SK-N-SH (cell line): ENCODE data around the gene PPP1R1C. TPM values are rescaled to one million over a fixed set of nuclear protein-coding genes. Genes with fewer than 3 reads are reported as not detected.

Source experiments
- CTCF ChIA-PET: fragments of 300-600, 350-600 bp; formaldehyde crosslinking; extraction: SDS; loops from one replicate; lab custom pipeline; 2021; lab: Yijun Ruan, JAX
- POLR2A ChIA-PET: fragments of 350-600 bp; sonication (Branson Sonifier 250); formaldehyde crosslinking; extraction: SDS; loops from one replicate; lab custom pipeline; 2020; ENCODE audit warnings: antibody characterized with exemption, inconsistent platforms; lab: Yijun Ruan, JAX
- DNase-seq: peaks from one replicate; pipeline ENCODE4 v3.0.0; 2012
- H2AFZ ChIP-seq: fragments of 200-600 bp; sonication (generic); 2 replicates; pipeline ENCODE4 v1.8.1; 2016; ENCODE audit warnings: antibody characterized with exemption, mild to moderate bottlenecking, low read depth
- H3F3A ChIP-seq: fragments of 200-600 bp; sonication (generic); replicated peaks from 2 replicates; pipeline ENCODE3; 2016; ENCODE audit warnings: antibody characterized with exemption, mild to moderate bottlenecking; ENCODE audit not compliant: insufficient read depth
- H3K27ac ChIP-seq, 2 experiments: fragments of 200-500 bp in 1 of 2; fragments of 200-600 bp in 1 of 2; sonication (Bioruptor generic) in 1 of 2; sonication (generic), shearing (Covaris generic) in 1 of 2; 2 replicates each; pipeline versions ENCODE4 v1.5.1 to v1.6.1; 2014 to 2016; ENCODE audit warnings: low read depth in 2 of 2, inconsistent platforms in 1 of 2, low read length in 1 of 2, mild to moderate bottlenecking in 1 of 2, mixed read lengths in 1 of 2
- H3K27me3 ChIP-seq: fragments of 200-600 bp; sonication (generic), shearing (Covaris generic); 2 replicates; pipeline ENCODE4 v1.6.1; 2016; ENCODE audit warnings: mixed run types; ENCODE audit not compliant: insufficient read depth
- H3K36me3 ChIP-seq, 2 experiments: fragments of 200-500 bp in 1 of 2; fragments of 200-600 bp in 1 of 2; sonication (Bioruptor generic) in 1 of 2; sonication (generic) in 1 of 2; replicated peaks in 1 of 2; 2 replicates each; pipeline versions ENCODE3 to v1.5.1; 2014 to 2016; ENCODE audit warnings: low read length in 1 of 2, mild to moderate bottlenecking in 1 of 2; ENCODE audit not compliant: insufficient read depth in 2 of 2, control insufficient read depth in 1 of 2
- H3K4me1 ChIP-seq, 2 experiments: fragments of 200-500 bp in 1 of 2; fragments of 200-600 bp in 1 of 2; sonication (Bioruptor generic) in 1 of 2; sonication (generic), shearing (Covaris generic) in 1 of 2; 2 replicates each; pipeline versions ENCODE4 v1.5.1 to v1.6.1; 2014 to 2016; ENCODE audit warnings: low read depth in 1 of 2, low read length in 1 of 2, mixed run types in 1 of 2; ENCODE audit not compliant: insufficient read depth in 2 of 2, control insufficient read depth in 1 of 2
- H3K4me2 ChIP-seq: fragments of 200-600 bp; sonication (generic), shearing (Covaris generic); 2 replicates; pipeline ENCODE4 v1.6.1; 2017; ENCODE audit warnings: mixed run types
- H3K4me3 ChIP-seq, 2 experiments: fragments of 200-500 bp in 1 of 2; fragments of 200-600 bp in 1 of 2; sonication (Bioruptor generic) in 1 of 2; sonication (generic), shearing (Covaris generic) in 1 of 2; 2 replicates each; pipeline versions ENCODE4 v1.5.1 to v1.8.1; 2014 to 2016; ENCODE audit warnings: low read depth in 2 of 2, inconsistent platforms in 1 of 2, low read length in 1 of 2, mild to moderate bottlenecking in 1 of 2, mixed read lengths in 1 of 2, moderate library complexity in 1 of 2
- H3K79me2 ChIP-seq: fragments of 200-600 bp; sonication (generic); 2 replicates; pipeline ENCODE4 v1.8.1; 2017; ENCODE audit warnings: mild to moderate bottlenecking; ENCODE audit not compliant: insufficient read depth
- H3K9ac ChIP-seq: fragments of 200-600 bp; sonication (generic); 2 replicates; pipeline ENCODE4 v1.6.1; 2017; ENCODE audit warnings: mixed run types
- H3K9me2 ChIP-seq: fragments of 200-600 bp; sonication (generic); 2 replicates; pipeline ENCODE4 v1.6.1; 2017; ENCODE audit warnings: mixed run types
- H3K9me3 ChIP-seq: fragments of 200-600 bp; sonication (generic); 2 replicates; pipeline ENCODE4 v1.6.1; 2017; ENCODE audit warnings: mixed run types, mild to moderate bottlenecking, moderate library complexity
- H4K20me1 ChIP-seq: fragments of 200-600 bp; sonication (generic); 2 replicates; pipeline ENCODE4 v1.6.1; 2017; ENCODE audit warnings: mild to moderate bottlenecking, mixed run types; ENCODE audit not compliant: insufficient read depth
- ELF1 ChIP-seq: IDR thresholded peaks from 2 replicates; pipeline ENCODE4 v1.4.0; 2012
- MEF2A ChIP-seq: IDR thresholded peaks from 2 replicates; pipeline ENCODE4 v1.4.0; 2012; ENCODE audit warnings: low read depth, borderline replicate concordance
- MXI1 ChIP-seq: IDR thresholded peaks from 2 replicates; pipeline ENCODE4 v1.6.1; 2012; ENCODE audit warnings: mild to moderate bottlenecking, low read depth, low read length, improper control_type of control experiment
- NRF1 ChIP-seq: IDR thresholded peaks from 2 replicates; pipeline ENCODE4 v1.6.1; 2012; ENCODE audit warnings: low read depth, mild to moderate bottlenecking, low read length
- POLR2AphosphoS5 ChIP-seq: IDR thresholded peaks from 2 replicates; pipeline ENCODE4 v1.6.1; 2012; ENCODE audit warnings: low read depth, low read length
- RXRA ChIP-seq: IDR thresholded peaks from 2 replicates; pipeline ENCODE4 v1.4.0; 2012; ENCODE audit warnings: low read depth, mild to moderate bottlenecking, borderline replicate concordance
- SMC3 ChIP-seq: IDR thresholded peaks from 2 replicates; pipeline ENCODE4 v1.6.1; 2012; ENCODE audit warnings: low read depth, low read length, improper control_type of control experiment
- TAF1 ChIP-seq: IDR thresholded peaks from 2 replicates; pipeline ENCODE4 v1.6.1; 2012; ENCODE audit warnings: low read depth, mild to moderate bottlenecking, low read length, moderate library complexity, borderline replicate concordance
- TCF12 ChIP-seq: IDR thresholded peaks from 2 replicates; pipeline ENCODE4 v1.4.0; 2012
- YY1 ChIP-seq: IDR thresholded peaks from 2 replicates; pipeline ENCODE4 v1.4.0; 2012; ENCODE audit warnings: low read depth, mild to moderate bottlenecking
- WGBS: methylation state at CpG from one replicate; pipeline ENCODE4 v1.1.6; 2017; ENCODE audit warnings: low lambda C conversion rate; 5-methylcytosine and 5-hydroxymethylcytosine counted together
- polyA plus RNA-seq, 3 experiments: library from polyadenylated mRNA; depleted of rRNA; stranded (reverse); fragments of >200 nt; gene quantifications; 2 replicates each; pipeline ENCODE4 v1.2.3, GENCODE V29; 2012
- TF ChIP-seq, protein P1 (sequence below): fragments of 200-600 bp; sonication (generic); IDR thresholded peaks from 2 replicates; pipeline ENCODE4 v1.6.1; 2017; ENCODE audit warnings: antibody characterized with exemption, mild to moderate bottlenecking, moderate library complexity
- TF ChIP-seq, protein P2 (sequence below): fragments of 150-350 bp; IDR thresholded peaks from 2 replicates; pipeline ENCODE4 v1.6.1; 2017; ENCODE audit warnings: antibody characterized with exemption, low read length, low read depth, borderline replicate concordance
- TF ChIP-seq, protein P3 (sequence below): IDR thresholded peaks from 2 replicates; pipeline ENCODE4 v1.4.0; 2012; ENCODE audit warnings: low read depth

PPP1R1C gene
- polyA plus RNA-seq, 1 of the 3 experiments (the other 2 are of a cell fraction), result 0.41 TPM

DNA sequence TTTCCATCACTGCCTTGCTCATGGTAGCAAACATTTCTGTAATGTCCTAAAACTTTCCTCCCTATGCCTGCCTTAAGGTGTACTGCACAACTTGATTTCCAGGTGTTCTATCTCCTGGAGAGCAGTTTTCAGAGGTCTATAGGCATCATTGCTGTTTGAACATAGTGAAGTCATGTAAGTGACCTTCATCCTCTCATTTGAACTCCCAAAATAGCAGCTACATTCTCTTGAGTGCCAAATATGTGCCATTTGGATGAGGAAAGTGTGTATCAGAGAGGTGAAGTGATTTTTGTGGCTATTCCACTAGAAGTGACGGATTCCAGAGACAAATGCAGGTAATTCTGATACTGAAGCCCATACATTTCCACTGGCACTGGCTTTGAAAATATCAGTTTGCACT is 3.4 kb downstream of the PPP1R1C start (continued):
- TF ChIP-seq, protein P1, sequence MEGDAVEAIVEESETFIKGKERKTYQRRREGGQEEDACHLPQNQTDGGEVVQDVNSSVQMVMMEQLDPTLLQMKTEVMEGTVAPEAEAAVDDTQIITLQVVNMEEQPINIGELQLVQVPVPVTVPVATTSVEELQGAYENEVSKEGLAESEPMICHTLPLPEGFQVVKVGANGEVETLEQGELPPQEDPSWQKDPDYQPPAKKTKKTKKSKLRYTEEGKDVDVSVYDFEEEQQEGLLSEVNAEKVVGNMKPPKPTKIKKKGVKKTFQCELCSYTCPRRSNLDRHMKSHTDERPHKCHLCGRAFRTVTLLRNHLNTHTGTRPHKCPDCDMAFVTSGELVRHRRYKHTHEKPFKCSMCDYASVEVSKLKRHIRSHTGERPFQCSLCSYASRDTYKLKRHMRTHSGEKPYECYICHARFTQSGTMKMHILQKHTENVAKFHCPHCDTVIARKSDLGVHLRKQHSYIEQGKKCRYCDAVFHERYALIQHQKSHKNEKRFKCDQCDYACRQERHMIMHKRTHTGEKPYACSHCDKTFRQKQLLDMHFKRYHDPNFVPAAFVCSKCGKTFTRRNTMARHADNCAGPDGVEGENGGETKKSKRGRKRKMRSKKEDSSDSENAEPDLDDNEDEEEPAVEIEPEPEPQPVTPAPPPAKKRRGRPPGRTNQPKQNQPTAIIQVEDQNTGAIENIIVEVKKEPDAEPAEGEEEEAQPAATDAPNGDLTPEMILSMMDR, result no peak
- TF ChIP-seq, protein P2, sequence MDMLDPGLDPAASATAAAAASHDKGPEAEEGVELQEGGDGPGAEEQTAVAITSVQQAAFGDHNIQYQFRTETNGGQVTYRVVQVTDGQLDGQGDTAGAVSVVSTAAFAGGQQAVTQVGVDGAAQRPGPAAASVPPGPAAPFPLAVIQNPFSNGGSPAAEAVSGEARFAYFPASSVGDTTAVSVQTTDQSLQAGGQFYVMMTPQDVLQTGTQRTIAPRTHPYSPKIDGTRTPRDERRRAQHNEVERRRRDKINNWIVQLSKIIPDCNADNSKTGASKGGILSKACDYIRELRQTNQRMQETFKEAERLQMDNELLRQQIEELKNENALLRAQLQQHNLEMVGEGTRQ, result no peak
- no peak for TF ChIP-seq NRF1
- TF ChIP-seq TAF1, result no peak

DNA sequence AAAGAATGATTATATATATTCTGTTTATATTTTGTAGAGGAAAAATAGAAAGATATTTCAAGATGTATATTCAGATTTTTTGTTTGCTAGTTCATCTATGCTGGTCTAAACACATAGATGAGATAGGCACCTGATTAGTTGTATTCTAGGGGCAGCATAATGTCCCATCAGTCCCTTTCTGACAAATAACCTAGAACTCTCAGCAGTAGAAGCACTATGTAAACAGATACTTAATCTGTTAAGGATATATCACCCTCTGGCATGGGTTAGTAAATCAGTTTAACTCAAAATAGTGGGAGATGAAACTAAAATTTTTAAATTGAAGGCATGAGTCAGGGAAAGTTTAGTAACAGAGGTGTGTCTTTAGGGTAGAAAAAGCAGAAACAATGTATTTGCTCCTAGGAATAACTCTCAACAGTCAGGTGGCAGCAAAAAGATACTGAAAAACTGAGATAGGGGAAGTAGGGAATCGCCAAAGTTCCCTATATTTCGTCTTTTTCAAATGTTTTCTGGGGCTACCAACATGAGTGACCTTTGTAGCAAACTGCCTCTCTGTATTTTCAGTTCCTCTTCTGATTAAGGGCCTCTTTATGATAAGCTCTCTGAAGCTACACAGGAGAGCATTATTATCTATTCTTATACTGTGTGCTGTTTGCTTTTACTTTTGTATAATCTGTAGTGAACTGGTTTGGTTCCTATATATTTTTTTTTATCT is 5.7 kb downstream of the PPP1R1C start:
- no peak overlapping the region for H3K4me3 ChIP-seq
- no peaks in the 10 kb centered on the region for H3K79me2 ChIP-seq
- no peaks in the 10 kb centered on the region for H3K27me3 ChIP-seq
- H3K27ac ChIP-seq, result no peak overlapping the region
- H3F3A ChIP-seq, result no peaks in the 10 kb centered on the region
- no peaks in the 10 kb centered on the region for H3K36me3 ChIP-seq
- H2AFZ ChIP-seq, result no peak overlapping the region
- TF ChIP-seq ELF1 (no peak), POLR2AphosphoS5 (no peak), RXRA (no peak), MXI1 (no peak), MEF2A (no peak), TCF12 (no peak), SMC3 (no peak), YY1 (no peak)
- TF ChIP-seq, protein P2, result no peak
- TF ChIP-seq, protein P3, sequence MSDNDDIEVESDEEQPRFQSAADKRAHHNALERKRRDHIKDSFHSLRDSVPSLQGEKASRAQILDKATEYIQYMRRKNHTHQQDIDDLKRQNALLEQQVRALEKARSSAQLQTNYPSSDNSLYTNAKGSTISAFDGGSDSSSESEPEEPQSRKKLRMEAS, result no peak
- H3K4me1 ChIP-seq, result no peaks in the 10 kb centered on the region
- no peak overlapping the region for H3K9ac ChIP-seq
- no peaks in the 10 kb centered on the region for H4K20me1 ChIP-seq
- H3K9me2 ChIP-seq, result no peaks in the 10 kb centered on the region
- 82% methylated on average over 2 of the region's 2 CpGs for WGBS
- POLR2A ChIA-PET, result no interaction called here
- no peak for DNase-seq
- H3K4me2 ChIP-seq, result no peak overlapping the region
- no peaks in the 10 kb centered on the region for H3K9me3 ChIP-seq
- CTCF ChIA-PET, result interaction anchor here (0.9 to 1.0 kb wide), 2 partner anchors 11 to 86 kb away, joined by 3 read pairs; no protein-coding TSS in a partner anchor
